Gastroesophageal sphincter (tissue), 3 donors: ENCODE results near the gene CAND1.

Source experiments
- EP300 ChIP-seq: sonication (generic); formaldehyde crosslinking; IDR thresholded peaks from one replicate; pipeline ENCODE4 v1.6.1; 2017; ENCODE audit warnings: antibody characterized with exemption, mild to moderate bottlenecking
- POLR2A ChIP-seq, 2 donors: fragments of 450-650 bp; IDR thresholded peaks; one replicate each; pipeline ENCODE4 v1.6.1; 2017; ENCODE audit warnings: antibody characterized with exemption in 2 of 2, mild to moderate bottlenecking in 2 of 2, moderate library complexity in 1 of 2
- POLR2AphosphoS5 ChIP-seq: sonication (generic); formaldehyde crosslinking; IDR thresholded peaks from one replicate; pipeline ENCODE4 v1.6.1; 2017; ENCODE audit warnings: antibody characterized with exemption
- TF ChIP-seq, protein P1 (sequence below), 4 experiments: fragments of 200-600 bp in 2 of 4; fragments of 450-650 bp in 2 of 4; sonication (generic) in 1 of 4; IDR thresholded peaks; one replicate each; pipeline ENCODE4 v1.5.1; 2017 to 2019; ENCODE audit warnings: antibody characterized with exemption in 4 of 4, mild to moderate bottlenecking in 2 of 4, moderate library complexity in 2 of 4

- TF ChIP-seq, protein P1, sequence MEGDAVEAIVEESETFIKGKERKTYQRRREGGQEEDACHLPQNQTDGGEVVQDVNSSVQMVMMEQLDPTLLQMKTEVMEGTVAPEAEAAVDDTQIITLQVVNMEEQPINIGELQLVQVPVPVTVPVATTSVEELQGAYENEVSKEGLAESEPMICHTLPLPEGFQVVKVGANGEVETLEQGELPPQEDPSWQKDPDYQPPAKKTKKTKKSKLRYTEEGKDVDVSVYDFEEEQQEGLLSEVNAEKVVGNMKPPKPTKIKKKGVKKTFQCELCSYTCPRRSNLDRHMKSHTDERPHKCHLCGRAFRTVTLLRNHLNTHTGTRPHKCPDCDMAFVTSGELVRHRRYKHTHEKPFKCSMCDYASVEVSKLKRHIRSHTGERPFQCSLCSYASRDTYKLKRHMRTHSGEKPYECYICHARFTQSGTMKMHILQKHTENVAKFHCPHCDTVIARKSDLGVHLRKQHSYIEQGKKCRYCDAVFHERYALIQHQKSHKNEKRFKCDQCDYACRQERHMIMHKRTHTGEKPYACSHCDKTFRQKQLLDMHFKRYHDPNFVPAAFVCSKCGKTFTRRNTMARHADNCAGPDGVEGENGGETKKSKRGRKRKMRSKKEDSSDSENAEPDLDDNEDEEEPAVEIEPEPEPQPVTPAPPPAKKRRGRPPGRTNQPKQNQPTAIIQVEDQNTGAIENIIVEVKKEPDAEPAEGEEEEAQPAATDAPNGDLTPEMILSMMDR (IDR thresholded peaks at IDR 0.05): peak; percentile 32 to 56 (median 38)
- TF ChIP-seq POLR2A (IDR thresholded peaks at IDR 0.05): no peak
- no peak for TF ChIP-seq EP300
- TF ChIP-seq POLR2AphosphoS5: no peak
These were observed 86.5 kb downstream of the CAND1 start for GRCh38 chr12:67355428-67356379.
